Activated gamma-delta T cell treated with Interleukin-2 at 50 U/mL for 16 hours (primary cell): ENCODE measurements around the gene SIRT7.
"Not testable (repeated sequence)": the region's sequence is repeated elsewhere in the genome, so short reads cannot be mapped to it uniquely, and the experiment has no call there.

Experiments used
- DNase-seq: peaks from one replicate; pipeline ENCODE4 v3.0.0-alpha.2; 2020

Gene SIRT7

DNA sequence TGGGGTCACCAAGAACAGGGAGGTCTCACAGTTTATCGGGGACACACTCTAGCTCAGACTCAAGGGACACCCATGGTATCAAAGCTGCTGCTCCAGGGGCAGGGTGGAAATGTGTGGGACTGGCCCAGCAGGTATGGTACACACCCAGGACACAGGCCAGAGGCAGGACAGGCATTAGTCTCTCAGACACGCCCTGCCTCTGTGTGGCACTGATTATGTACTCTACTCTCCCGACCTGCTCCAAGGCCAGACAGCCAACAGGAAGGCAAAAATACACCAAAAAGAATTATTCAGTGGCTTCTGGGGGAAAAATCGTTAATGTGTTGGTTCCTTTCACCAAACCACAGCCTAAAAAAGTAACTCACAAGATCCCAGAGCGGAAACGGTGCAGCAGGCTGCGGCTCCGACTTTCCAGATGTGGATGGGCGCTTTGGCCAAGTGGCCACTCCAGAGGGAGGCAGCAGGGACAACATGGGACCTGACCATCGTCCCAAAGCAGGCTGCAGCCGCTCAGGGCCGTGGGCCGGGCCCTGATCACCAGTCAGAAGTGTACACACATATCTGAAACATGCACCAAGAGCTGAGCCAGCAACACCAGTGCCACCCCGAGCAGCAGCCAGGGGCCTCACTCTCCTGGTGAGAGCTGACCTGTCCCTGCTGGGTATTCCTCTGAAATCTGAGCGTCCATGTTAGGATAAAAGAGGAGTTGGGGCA, 1.0 kb upstream of the SIRT7 start:
- no peak for DNase-seq

DNA sequence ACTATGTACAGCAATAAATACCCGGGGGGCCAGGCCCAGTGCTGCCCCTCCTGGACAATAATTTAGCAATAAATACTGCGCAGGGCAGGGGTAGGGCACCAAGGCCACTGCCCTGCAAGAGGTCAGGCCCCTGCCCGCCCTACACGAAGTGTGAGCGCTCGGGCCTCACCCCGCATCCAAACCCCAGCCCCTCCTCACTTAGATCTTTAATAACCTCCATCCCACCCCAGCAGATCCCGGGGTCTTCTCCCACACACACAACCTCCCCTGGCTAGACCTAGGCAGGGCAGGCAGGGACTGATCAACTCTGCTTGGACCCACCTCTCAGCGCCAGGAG, 325 bp upstream of the SIRT7 start:
- DNase-seq: not testable (repeated sequence)

DNA sequence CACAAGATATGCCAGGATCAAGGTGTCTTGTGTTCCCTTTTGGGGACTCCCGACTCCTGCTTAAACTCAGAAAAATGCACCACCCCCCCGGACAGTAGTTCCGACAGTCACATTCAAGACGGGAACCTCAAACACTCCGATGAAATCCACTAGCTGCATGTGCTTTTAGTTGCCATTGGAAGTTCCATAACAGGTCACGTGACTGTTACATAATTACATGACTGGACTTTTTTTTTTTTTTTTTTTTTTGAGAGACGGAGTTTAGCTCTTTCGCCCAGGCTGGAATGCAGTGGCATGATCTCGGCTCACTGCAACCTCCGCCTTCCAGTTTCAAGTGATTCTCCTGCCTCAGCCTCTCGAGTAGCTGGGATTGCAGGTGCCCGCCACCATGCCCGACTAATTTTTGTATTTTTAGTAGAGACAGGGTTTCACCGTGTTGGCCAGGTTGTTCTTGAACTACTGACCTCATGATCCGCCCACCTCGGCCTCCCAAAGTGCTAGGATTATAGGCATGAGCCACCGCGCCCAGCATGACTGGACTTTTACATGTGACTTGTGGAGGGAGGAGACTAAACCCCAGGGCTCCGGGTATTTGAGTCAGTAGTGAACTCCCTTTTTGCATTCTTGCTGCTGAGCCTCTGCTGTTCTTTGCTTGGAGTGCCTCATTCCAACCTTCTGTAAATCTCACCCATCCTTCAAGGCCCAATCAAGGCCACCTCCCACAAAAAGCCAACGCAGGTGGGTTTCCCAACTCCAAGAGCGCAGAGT, 1.6 kb downstream of the SIRT7 start:
- no peak for DNase-seq

DNA sequence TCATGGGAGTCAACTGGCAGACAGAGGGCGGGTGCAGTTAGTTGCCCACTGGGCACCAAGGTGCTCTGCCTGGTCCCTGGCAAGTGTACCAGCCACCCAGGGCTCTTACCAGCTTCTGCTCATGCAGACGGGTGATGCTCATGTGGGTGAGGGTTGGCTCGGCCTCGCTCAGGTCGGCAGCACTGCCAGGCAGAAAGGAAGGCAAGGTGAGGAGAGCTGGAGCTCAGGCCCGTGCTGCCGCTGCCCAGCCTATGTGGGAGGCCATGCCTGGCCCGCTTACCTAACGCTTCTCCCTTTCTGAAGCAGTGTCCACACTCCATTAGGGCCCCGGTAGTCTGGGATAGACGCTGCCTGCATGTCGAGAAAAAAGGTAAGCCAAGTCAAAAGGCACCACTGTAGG, 2.6 kb downstream of the SIRT7 start:
- no peak for DNase-seq

DNA sequence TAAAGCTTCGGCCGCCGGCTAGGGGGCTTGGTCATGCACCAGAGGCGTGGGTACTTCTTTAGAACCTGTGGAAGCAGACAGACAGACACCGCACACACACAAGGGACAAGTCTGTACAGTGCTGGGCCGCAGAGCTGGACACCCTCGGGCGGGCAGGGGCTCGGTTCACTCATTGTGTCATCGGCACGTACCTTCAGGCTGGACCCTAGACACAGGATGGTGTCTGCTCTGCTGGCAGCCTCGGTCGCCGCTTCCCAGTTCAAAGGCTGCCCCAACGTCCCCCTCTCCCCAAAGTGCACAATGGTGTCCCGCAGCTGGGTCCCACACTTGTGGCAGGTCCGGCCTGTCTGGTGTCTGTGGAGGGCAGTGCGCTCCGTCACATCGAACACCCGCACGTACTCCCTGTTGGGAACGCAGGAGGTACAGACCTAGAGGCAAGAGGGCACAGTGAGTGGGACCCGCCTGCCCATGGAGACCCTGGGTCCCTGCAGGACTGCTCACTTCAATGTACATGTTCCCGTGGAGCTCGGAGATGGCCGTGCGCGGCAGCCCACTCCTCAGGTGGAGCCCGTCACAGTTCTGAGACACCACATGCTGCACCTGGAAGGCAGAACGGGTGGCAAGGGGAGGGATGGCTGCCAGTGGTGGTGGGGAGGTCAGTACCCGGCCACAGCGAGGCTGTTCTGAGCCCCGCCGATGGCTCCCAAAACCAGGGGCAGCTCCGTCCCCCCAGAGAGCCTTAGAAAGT, 3.7 kb downstream of the SIRT7 start:
- no peak for DNase-seq

DNA sequence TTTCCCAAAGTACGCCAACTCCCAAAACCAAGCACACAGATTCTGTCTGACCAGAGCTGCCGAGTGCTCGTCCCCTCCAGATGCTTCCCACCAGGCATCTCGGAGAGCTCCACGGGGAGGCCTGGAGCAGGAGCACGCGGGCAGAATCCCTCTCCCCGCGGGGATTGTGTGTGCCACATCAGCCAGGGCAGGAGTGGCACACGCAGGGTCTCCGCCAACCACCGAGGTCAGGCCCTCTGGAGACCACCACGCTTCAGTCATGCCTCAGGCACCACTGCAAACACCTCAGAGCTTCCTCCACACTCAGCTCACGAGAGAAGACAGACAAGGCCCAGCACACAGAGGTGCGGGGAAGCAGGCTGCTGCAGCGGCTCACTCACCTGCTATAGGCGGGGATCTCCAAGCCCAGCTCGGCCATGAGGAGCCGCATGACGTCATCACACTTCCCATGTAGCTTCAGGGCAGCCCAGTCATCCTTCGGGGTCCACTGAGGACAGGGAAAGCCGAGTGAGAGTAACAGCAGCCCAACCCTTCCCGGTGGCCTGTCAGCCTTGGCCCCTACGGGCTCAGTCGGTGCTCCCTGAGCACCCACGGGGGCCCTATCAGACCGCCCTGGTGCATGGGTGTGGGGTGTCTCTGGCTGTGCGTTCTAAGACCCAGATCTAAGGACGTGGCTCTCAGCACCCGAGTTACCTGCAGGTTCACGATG, 4.4 kb downstream of the SIRT7 start:
- DNase-seq: no peak

DNA sequence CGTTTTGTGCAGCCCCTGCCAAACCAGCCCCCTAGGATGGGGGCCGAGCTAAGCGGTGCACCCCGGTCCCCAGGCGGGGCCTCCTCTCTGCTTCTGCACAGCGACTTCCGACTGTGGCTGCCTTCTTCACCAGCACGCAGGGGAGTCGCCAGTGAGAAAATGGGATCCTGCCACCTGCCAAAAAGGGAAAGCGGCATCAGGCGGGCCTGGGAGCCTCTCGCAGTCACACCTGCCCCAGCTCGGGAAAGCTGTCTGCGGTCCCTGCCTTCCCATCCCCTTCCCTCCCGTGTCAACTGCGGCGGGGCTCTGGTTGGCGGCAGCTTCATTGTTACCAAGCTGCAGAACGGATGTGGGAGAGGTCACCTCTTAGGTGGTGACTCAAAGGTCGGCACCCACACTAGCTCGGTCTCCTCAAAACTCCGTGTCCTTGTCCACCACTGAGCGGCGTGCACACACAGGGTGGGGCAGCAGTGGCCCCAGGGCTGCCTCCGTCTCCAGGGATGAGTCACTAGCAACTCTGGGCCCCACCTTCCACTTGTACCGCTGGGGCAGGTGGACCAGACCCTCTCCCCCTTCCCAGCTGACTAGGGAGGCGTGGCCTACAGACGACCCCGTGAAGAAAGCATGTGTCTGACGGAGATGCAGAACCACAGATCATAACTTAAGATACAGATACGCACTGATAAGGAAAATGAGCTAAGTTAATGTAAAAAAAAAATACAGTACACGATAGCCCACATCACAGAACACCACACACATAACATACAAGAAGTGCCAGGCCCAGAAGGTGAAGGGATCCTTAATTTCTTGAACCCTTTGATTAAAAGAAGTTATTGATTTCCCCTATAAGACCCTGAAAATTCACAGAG, 5.3 kb downstream of the SIRT7 start:
- no peak for DNase-seq

DNA sequence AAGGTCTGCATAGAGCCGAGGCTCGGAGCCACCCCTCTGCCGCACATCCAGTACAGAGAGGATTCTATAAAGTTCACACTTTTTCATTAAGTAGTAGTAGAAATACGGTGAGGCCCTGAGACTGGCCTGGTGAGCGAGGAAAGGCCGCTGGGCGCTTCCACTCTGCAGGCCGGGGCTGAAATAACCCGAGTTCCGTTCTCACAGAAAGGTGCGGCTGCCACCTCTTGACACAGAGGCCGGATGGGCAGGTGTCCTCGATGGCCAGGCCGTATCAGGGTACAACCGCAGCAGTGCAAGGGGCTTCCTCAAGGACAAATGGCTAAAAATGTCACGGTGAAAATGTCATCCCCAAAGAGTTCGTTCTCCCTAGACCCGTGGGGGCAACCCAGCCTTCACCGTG, 6.0 kb downstream of the SIRT7 start:
- DNase-seq: no peak

DNA sequence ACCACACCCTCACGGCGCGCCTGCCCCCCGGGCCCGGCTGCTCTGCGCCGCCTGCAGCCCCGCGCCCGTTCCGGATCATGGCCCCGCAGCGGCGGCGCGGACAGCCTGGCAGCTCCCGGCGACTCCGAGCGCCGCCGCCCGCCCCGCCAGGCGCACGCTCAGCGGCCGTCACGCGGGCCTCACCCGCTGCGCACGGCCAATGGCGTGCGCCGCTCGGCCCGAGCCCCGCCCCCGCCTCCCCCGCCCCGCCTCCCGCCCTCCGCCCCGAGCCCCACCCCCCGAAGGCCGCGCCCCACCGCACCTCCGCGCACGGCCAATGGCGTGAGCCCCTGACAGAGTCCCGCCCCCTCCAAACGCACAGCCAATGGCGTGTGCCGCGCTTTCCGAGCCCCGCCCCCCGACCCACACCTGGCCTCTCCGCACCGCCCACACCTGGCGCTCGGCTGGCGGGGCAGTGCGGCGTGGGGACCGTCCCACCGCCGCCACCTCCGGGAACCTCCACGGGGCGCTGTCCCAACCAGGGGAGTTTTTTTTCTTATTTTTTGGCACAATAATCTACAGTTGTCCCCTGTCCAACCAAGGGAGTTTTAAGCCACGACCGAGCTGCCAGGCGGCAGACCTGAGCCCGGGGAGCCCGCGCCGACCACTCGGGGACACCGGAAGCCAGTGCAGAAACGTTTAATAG, 6.6 kb downstream of the SIRT7 start, which contains the start of gene PCYT2:
PCYT2 (minus strand) TSS at position 123 of the 685 bp plus-strand sequence; CDS start at position 79, 44 bp downstream.
- peak; percentile 92 for DNase-seq

DNA sequence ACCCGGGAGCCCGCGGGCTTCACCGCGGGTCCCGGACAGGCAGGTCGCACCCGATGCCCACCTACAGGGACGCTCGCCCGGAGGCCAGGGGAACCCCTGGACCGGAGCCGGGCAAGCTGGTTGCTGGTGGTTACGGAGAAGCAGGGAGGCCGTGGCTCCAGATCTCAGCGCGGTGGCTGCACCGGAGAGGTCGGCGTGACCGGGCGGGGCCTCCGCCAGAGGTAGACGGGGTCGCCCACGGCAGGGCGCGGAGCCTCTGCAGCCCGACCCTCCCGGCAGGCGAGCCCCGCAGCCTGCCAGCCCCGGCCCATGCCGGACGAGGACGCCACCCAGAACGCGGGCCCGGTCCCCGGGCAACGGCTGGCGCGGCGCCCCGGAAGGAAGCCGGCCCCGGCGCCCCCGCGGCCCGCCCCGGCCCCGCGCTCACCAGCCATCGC, 7.1 kb downstream of the SIRT7 start:
- DNase-seq: no peak

DNA sequence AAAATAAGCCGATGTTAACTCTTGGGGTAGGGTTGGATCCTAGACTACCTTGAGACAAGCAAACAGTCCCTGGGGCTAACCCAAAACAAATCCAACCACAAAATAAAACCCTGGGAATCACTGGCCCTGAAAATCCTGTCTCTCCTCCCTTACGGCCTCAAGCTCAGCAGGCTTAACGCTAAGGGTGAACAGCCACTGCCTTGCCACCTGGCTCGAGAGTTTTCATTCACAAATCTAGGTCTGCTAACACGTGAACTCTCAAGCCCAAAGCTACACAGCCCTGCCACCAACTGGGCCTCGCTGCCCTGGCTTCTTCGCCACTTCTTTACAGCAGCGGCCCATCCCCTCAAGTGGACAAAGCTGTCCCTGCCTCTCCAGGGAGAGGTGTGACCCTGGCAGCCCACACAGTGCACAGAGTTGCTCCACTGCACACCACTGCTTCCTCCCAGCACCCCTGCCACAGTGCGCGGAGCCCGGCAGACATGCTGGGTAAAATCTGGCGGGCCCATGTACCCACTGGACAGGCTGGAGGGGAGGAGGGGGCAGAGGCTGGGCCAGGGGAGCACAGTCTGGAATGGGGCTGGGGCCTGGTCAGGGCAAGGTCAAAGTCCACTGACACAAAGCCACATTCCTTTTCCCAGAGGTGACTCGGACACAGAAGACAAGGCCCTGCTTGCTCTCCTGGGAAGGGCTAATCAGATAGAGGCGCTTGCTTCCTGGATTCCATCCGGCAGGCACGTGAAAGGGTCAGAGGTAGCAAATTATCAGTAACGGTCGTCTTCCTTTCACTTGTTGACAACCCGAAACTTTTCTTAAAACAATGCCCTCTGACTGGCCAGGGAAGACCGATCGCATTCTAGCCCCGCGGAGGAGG, 7.8 kb downstream of the SIRT7 start:
- DNase-seq: no peak

DNA sequence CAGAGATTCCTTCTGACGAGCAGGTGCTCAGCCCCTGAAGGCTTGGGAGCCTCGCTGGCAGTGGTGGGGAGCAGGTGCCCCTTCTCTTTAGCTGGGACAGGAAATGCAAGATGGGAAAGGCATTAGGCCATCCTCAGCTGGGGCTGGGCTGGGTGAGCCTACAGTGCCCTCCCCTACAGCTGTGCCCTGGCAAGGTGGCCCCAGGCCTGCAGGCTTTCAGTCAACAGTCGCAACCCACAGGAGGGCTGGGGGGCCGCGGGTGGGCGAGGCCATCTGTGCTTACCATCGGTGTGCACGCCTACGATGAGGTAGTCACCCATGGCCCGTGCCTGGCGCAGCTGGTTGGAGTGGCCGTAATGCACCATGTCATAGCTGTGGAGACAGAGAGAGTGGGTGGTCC, 8.7 kb downstream of the SIRT7 start:
- no peak for DNase-seq

DNA sequence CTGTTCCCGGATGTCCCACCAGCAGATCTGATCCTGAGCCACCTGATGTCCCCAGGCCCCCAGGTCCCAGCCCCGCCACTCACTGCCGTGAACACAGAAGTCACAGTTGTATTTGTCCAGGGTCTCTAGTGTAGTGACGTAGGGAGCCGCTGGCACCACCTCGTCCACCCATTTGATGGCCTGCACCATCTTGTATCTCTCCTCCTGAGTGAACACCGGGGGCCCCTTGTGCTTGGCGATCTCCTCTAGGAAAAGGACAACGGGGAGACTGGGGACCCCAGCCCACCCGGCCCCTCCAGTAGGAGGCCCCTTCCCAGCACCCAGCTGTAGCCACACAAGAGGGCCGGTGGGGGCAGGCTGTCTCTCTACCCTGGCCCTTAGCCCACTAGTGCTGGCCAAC, 9.2 kb downstream of the SIRT7 start:
- DNase-seq: no peak

DNA sequence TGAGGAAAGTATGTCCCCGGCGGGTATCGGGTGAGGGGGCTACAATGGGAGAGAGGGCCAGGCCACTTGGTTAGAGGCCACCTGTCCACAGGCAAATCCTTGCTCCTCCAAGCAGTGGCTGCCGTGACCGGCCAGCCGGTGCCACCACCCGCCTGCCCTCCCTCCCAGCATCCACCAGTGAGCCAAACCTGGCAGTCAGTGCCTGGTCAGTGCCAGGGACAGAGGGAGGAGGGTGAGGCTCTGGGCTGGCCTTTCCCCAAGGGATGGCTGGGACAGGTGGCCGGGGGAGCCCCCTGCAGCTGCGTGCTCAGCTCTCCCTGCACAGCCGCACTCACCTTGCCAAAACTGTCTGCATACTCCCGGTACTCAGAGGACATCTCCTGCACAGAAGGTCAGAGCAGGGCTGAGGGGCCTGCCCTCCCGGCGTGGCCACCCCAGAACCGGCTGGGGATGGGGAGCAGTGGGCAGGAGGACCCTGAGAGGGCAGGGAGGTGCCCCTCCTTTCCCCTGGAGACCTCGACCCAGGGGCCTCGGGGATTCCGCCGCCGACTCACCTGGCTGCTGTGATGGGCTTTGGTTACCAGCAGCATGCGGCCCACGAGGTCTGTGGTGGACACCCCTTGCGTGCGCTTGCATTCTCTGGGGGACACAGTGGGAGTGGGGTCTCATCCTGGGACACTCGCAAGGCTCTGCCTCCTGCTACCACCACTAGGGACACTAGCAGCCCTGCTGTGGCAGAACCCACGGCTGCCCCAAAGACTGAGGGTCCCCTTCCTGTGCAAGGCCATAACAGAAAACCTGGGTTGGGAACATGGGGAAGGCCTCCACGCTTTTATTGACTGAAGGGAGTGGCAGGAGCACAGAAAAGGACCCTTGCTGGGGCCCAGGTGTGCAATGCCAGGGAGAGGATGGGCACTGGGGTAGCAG, 10.5 kb downstream of the SIRT7 start:
- DNase-seq: no peak

DNA sequence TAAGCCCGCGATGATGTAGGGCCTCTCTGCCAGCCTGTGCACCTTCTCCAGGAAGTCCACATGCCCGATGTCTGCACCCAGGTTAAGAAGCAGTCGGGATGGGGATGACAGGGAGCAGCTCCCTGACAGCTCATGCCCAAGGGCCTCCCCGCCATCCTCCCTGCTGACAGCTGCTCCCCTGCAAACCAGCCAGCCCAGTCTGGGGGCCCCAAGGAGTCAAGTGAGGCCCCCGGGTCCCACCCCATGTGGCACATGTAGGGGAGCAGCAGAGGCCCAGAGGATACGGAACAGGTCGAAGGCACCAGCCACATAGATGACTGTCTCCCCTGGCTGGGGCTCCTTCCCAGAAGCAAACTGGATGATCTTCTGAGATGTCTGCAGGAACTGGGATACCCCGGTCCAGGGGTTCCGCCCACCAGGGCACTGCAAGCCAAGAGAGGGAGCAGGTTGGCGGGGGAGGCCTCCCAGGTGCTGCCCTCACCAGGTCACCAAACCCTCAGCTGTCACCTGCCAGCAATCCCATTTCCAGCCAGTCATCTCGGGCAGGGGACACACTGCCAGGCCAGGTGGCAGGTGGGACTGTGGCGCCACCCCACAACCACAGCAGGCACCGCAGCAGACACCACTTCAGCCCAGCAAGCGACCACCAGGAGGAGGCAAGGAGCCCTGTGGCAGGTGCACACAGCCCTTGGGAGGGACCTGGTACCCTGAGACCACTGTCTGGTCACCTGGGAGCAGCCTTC, 11.3 kb downstream of the SIRT7 start:
- no peak for DNase-seq

DNA sequence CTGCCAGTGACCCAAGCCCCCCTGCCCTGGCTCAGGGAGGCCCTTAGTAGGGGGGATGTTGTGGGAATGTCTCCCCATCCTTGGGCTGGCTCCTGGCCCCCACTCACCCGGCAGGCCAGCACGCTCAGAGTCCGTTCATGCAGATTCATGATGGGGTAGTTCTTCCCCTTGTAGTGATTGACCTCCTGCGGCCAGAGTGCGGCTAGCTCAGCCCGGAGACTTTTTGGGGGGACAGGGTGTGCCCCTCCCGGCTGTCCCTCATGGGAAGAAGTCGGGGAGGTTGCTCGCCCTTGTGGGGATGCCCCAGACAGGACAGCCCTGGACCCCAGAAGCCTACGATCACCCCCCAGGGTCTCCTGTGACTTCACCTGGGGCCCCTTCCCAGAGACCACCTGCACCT, 12.0 kb downstream of the SIRT7 start:
- no peak for DNase-seq

DNA sequence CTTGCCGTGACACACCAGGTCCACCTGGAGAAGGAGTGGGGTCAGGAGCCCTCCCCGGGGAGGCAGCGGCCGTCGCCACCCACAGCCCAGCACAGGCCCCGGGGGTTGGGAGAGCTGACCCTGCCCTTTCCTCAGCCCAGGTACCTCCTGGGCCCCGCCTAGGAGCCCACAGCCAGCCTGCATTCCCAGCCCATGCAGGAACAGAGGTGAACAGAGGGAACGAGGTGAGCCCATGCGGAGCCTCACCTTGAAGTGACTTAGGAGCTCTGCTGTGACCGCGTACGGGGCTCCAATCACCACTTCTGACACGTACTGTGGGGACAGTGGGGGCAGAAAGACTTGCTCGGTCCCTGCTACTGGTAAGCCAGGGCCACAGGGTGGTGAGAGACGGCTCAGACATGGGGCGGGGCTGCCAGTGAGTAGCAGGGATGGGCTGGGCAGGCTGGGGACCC, 12.5 kb downstream of the SIRT7 start:
- DNase-seq: no peak

DNA sequence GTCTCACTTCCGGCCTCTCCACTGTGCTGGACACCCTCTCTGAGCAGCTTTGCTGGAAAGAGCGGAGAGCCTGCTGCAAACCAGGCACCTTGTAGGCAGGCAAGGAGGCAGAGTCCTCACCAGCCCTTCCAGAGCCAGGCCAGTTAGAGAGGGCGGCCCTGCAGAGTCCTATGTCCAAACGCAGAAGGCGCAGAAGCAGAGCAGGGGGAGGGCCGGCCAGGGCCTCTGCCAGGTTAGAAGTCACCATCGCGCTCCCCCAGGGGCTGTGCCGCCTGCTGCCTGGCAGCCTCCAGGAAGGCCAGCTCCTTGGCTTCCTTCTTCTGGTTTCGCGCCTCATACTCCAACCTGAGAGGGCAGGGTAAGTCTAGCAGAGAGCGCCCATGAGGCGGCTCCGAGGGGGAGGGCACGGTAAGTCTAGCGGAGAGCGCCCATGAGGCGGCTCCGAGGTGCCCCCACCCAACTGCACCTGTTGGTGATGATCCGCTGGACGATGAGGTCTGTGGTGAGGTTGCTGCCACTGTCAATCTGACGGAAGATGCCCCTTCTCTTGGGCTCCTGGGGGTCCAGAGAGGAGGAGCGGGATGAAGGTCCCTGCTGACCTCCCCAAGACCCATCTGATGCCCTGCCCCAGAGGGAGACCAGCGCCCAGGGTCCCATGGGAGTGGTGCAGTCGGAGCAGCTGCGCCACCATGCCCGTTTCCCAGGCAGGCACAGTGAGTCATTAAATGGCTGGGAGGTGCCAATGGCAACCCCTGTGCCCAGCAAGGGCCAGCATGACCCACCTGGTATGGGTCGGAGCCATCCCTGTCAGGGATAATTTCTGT, 13.2 kb downstream of the SIRT7 start:
- DNase-seq: no peak
